ENCODE results near the gene TMTC2. TPM values are rescaled to one million over a fixed set of nuclear protein-coding genes. Genes with fewer than 3 reads are reported as not detected.

TMTC2 gene
- total and polyA plus RNA-seq, 2 donors (not counting 3 experiments of a cell fraction or from before 2014, with no cell fraction given), result 4.1 to 7.8 TPM

DNA sequence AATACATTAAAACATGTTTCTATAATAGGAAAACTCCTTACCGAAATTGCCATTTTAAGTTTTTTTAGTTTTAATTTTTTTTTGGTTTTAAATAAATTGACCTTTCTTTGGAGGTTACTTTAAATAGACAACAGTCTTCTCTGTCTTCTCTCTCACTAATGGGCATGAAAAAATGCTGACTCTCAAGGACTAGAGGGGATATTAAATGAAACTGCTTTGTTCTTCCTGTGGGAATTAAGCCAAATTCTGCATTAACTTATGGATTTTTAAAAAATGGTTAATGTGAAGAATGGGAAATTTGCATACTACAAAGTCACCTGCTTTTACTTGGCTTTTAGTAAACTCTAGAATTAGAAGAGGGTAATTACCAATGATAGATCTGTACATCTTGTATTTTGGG is 378.9 kb downstream of the TMTC2 start:
- Histone ChIP-seq H3K36me3 (ENCODE audit: control insufficient read depth in 2 of 2, extremely low read depth in 1 of 2, insufficient read depth in 2 of 2, low read length in 2 of 2) (no peaks in the 10 kb centered on the region), H3K4me2 (ENCODE audit: insufficient read depth, low read length) (no peak overlapping the region), H3K4me1 (ENCODE audit: control insufficient read depth, extremely low read depth, insufficient read depth, low read length) (no peaks in the 10 kb centered on the region), H3K27me3 (ENCODE audit: control insufficient read depth in 2 of 2, insufficient read depth in 2 of 2, low read length in 2 of 2) (no peaks in the 10 kb centered on the region), H3K9ac (replicated peaks; ENCODE audit: extremely low read depth, insufficient read depth, low read length) (no peak overlapping the region), H3K9me1 (replicated peaks; ENCODE audit: control insufficient read depth, extremely low read depth, insufficient read depth, low read length) (no peaks in the 10 kb centered on the region), H3K4me3 (replicated peaks in 1 of 3; ENCODE audit: insufficient read depth in 1 of 3, low read depth in 1 of 3, low read length in 3 of 3) (no peak overlapping the region), H3K27ac (ENCODE audit: insufficient read depth, low read depth, low read length) (no peak overlapping the region), H4K20me1 (replicated peaks; ENCODE audit: control insufficient read depth, extremely low read depth, insufficient read depth, low read length) (no peaks in the 10 kb centered on the region), H3K79me2 (ENCODE audit: control insufficient read depth, insufficient read depth, low read length) (no peaks in the 10 kb centered on the region), H3K9me3 (replicated peaks; ENCODE audit: control insufficient read depth, insufficient read depth, low read length) (no peaks in the 10 kb centered on the region), H2AFZ (ENCODE audit: low read depth, low read length) (no peak overlapping the region)
- CTCF ChIA-PET, result no interaction called here
- intact Hi-C loops (cut with micrococcal nuclease), result no loop called here
- FAIRE-seq, result no peak
- POLR2A ChIA-PET, result no interaction called here
- no peak for DNase-seq (ENCODE audit: low read depth, low spot score)
- BruUV-seq (replicated peaks), result no TSS peak
- dilution Hi-C loops (cut with MboI; ENCODE audit: extremely low pct_ligation_motif_present, low sequenced_read_pairs), result no loop called here
- TF ChIP-seq FOS (IDR thresholded peaks at IDR 0.05; ENCODE audit: borderline replicate concordance, insufficient read depth, low read length) (no peak), EZH2 (IDR thresholded peaks at IDR 0.05; ENCODE audit: borderline replicate concordance, low read depth, low read length, severe bottlenecking) (no peak), MYC (IDR thresholded peaks at IDR 0.05; ENCODE audit: low read depth, low read length) (no peak), POLR2A (IDR thresholded peaks at IDR 0.05; ENCODE audit: low read depth, low read length) (no peak), JUN (IDR thresholded peaks at IDR 0.05; ENCODE audit: borderline replicate concordance, insufficient read depth, insufficient read length, low read depth) (no peak), POLR2AphosphoS5 (IDR thresholded peaks at IDR 0.05; ENCODE audit: insufficient read depth, low read depth, low read length) (no peak), GATA2 (IDR thresholded peaks at IDR 0.05; ENCODE audit: insufficient read depth, insufficient read length, low read depth, low read length) (no peak)
- TF ChIP-seq, protein P1, sequence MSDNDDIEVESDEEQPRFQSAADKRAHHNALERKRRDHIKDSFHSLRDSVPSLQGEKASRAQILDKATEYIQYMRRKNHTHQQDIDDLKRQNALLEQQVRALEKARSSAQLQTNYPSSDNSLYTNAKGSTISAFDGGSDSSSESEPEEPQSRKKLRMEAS (IDR thresholded peaks at IDR 0.05; ENCODE audit: insufficient read depth, insufficient read length), result no peak
- TF ChIP-seq, protein P2, sequence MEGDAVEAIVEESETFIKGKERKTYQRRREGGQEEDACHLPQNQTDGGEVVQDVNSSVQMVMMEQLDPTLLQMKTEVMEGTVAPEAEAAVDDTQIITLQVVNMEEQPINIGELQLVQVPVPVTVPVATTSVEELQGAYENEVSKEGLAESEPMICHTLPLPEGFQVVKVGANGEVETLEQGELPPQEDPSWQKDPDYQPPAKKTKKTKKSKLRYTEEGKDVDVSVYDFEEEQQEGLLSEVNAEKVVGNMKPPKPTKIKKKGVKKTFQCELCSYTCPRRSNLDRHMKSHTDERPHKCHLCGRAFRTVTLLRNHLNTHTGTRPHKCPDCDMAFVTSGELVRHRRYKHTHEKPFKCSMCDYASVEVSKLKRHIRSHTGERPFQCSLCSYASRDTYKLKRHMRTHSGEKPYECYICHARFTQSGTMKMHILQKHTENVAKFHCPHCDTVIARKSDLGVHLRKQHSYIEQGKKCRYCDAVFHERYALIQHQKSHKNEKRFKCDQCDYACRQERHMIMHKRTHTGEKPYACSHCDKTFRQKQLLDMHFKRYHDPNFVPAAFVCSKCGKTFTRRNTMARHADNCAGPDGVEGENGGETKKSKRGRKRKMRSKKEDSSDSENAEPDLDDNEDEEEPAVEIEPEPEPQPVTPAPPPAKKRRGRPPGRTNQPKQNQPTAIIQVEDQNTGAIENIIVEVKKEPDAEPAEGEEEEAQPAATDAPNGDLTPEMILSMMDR (IDR thresholded peaks at IDR 0.05; ENCODE audit: extremely low read depth in 1 of 2, insufficient read depth in 1 of 2, low read depth in 1 of 2, low read length in 2 of 2), result no peak
